ENCODE results near the gene ABCC4.
"Not testable (repeated sequence)": the region's sequence is repeated elsewhere in the genome, so short reads cannot be mapped to it uniquely, and the experiment has no call there.

ABCC4 gene

DNA sequence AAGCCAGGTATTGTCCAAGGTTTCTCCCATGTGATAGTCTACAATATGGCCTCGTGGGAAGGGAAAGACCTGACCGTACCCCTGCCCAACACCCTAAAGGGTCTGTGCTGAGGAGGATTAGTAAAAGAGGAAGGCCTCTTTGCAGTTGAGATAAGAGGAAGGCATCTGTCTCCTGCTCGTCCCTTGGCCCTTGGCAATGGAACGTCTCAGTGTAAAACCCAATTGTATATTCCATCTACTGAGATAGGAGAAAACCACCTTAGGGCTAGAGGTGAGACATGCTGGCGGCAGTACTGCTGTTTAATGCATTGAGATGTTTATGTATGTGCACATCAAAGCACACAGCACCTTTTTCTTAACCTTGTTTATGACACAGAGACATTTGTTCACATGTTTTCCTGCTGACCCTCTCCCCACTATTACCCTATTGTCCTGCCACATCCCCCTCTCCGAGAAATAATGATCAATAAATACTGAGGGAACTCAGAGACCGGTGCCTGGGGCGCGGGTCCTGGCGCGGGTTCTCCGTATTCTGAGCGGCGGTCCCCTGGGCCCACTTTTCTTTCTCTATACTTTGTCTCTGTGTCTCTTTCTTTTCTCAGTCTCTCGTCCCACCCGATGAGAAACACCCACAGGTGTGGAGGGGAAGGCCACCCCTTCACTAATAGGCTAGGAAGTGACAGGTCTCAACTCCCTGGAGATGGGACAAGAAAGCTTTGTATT lies 32.7 kb downstream of the ABCC4 start:
- H3K4me3 ChIP-seq (ENCODE audit: low read length); H3K4me1 ChIP-seq (ENCODE audit: control insufficient read depth, low read depth, low read length); H3K27ac ChIP-seq (ENCODE audit: low read length): not testable (repeated sequence)

DNA sequence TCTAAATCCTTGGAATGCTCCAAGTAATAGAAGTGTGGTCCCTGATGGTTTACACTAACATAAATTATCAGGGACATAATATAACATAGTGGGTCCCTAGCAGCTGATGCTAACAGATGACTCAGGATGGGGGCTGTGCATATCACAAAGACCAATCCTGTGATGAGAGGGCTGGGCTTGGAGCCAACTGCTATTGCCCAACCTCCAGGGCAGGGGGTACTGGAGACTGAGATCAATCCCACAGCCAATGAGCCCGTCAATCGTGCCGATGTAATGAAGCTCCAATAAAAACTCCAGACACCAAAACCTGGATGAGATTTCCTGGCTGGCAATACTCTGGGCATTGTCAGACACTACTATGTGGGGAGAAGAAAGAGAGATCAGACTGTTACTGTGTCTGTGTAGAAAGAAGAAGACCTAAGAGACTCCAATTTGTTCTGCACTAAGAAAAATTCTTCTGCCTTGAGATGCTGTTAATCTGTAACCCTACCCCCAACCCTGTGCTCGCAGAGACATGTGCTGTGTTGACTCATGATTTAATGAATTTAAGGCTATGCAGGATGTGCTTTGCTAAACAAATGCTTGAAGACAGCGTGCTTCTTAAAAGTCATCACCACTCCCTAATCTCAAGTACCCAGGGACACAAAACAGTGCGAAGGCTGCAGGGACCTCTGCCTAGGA lies 33.4 kb downstream of the ABCC4 start:
- Histone ChIP-seq H3K9me3 (ENCODE audit: control insufficient read depth, low read depth, low read length) (no peaks in the 10 kb centered on the region), H3K36me3 (ENCODE audit: control insufficient read depth, low read depth, low read length) (no peaks in the 10 kb centered on the region), H3K27me3 (ENCODE audit: control insufficient read depth, insufficient read depth, low read length) (no peaks in the 10 kb centered on the region), H3K4me3 (ENCODE audit: low read length) (no peak overlapping the region), H3K4me1 (ENCODE audit: control insufficient read depth, low read depth, low read length) (no peaks in the 10 kb centered on the region), H3K9ac (ENCODE audit: low read length) (no peak overlapping the region), H3K27ac (ENCODE audit: low read length) (no peak overlapping the region)

More for the DNA sequence above, 32.7 kb downstream of the ABCC4 start:
- not testable (repeated sequence) for H3K36me3 ChIP-seq (ENCODE audit: control insufficient read depth, low read depth, low read length); H3K9ac ChIP-seq (ENCODE audit: low read length); H3K9me3 ChIP-seq (ENCODE audit: control insufficient read depth, low read depth, low read length); H3K27me3 ChIP-seq (ENCODE audit: control insufficient read depth, insufficient read depth, low read length)

DNA sequence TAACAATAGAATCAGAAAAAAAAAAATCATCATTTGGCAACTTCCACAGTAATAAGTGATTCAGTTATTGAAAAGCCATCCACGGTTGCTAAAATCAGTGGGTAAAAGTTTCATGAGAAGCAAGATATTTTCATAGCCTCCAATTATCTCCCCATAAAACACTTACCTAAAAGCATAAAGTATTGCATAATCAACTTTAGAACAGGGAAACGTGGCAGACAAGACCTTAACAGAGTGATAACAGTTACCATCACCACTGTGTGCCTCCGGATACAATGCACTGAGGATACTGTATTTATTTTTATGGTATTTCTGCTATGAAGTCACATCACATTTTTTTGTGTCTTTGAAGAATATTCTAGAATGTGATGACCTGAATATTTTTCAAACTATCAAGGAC lies 37.0 kb downstream of the ABCC4 start:
- H3K4me1 ChIP-seq (ENCODE audit: control insufficient read depth, low read depth, low read length) = no peaks in the 10 kb centered on the region
- H3K4me3 ChIP-seq (ENCODE audit: low read length) = no peak overlapping the region
- H3K9me3 ChIP-seq (ENCODE audit: control insufficient read depth, low read depth, low read length) = no peaks in the 10 kb centered on the region
- H3K36me3 ChIP-seq (ENCODE audit: control insufficient read depth, low read depth, low read length) = no peaks in the 10 kb centered on the region
- H3K27ac ChIP-seq (ENCODE audit: low read length) = no peak overlapping the region
- no peak overlapping the region for H3K9ac ChIP-seq (ENCODE audit: low read length)
- no peaks in the 10 kb centered on the region for H3K27me3 ChIP-seq (ENCODE audit: control insufficient read depth, insufficient read depth, low read length)

DNA sequence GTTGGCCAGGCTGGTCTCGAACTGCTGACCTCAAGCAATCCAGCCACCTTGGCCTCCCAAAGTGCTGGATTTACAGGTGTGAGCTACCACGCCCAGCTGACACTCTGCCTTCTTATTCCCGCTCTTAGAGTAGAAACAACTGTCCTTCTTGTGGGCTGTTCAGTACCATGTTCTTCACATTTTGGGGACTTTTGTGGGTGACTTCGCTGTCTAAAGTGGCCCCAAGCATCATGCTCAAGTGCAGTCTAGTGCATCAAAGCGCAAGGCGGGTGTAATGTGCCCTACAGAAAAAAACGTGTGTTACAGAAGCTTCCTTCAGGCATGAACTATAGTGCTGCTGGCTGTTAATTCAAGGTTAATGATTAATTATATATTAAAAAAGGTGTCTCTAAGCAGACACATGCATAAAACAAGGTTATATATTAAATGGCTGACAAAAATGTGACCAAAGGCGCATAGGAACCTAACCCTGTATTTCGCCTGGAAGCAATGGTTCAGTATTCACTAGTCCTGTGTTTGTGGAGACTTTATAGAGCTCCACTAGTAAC lies 38.3 kb downstream of the ABCC4 start:
- Histone ChIP-seq H3K4me1 (ENCODE audit: control insufficient read depth, low read depth, low read length) (no peaks in the 10 kb centered on the region), H3K27ac (ENCODE audit: low read length) (no peak overlapping the region)

DNA sequence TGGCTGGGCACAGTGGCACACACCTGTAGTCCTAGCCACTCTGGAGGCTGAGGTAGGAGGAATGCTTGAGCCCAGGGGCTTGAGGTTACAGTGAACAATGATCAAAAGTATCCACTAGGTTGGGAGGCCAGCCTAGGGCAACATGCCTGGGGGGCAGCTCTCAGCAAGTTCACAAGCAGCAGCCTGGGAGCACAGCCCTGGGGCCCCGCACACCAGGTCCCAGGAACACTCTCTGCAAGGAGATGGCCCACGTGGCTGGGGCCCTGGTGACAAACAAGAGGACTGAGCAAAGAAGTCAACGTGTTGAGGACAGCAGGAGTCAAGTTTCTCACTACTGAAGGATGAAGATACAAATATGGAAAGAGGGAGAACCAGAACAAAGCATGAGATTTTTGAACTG lies 39.3 kb downstream of the ABCC4 start:
- Histone ChIP-seq H3K4me1 (ENCODE audit: control insufficient read depth, low read depth, low read length) (no peaks in the 10 kb centered on the region), H3K27ac (ENCODE audit: low read length) (no peak overlapping the region), H3K9me3 (ENCODE audit: control insufficient read depth, low read depth, low read length) (no peaks in the 10 kb centered on the region), H3K9ac (ENCODE audit: low read length) (no peak overlapping the region), H3K27me3 (ENCODE audit: control insufficient read depth, insufficient read depth, low read length) (no peaks in the 10 kb centered on the region), H3K4me3 (ENCODE audit: low read length) (no peak overlapping the region), H3K36me3 (ENCODE audit: control insufficient read depth, low read depth, low read length) (no peaks in the 10 kb centered on the region)

More for the DNA sequence above, 38.3 kb downstream of the ABCC4 start:
- Histone ChIP-seq H3K36me3 (ENCODE audit: control insufficient read depth, low read depth, low read length) (no peaks in the 10 kb centered on the region), H3K4me3 (ENCODE audit: low read length) (no peak overlapping the region), H3K9ac (ENCODE audit: low read length) (no peak overlapping the region), H3K27me3 (ENCODE audit: control insufficient read depth, insufficient read depth, low read length) (no peaks in the 10 kb centered on the region), H3K9me3 (ENCODE audit: control insufficient read depth, low read depth, low read length) (no peaks in the 10 kb centered on the region)

DNA sequence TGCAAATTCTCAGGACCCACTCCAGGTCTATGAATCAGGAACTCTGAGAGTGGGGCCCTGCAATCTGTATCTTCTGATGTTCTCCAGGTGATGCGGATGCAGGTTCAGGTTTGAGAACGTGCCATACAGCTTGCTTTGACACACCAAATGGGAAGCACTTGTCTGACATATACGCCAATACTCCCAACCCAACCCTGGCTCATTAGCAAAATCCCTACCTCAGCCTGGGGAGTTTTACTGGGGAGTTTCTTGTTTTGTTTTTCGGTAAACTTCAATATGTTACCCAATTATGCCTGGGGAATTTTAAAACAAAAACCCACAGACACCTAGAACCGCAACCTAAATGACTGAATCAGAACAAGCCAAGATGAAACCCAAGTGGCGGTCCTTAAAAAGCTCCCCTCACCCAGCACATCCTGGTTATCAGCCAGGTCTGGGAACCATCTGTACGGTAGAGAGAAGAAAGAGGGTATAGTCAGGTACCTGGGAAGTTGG lies 41.2 kb downstream of the ABCC4 start:
- H3K9me3 ChIP-seq (ENCODE audit: control insufficient read depth, low read depth, low read length) = no peaks in the 10 kb centered on the region
- no peaks in the 10 kb centered on the region for H3K4me1 ChIP-seq (ENCODE audit: control insufficient read depth, low read depth, low read length)
- H3K27me3 ChIP-seq (ENCODE audit: control insufficient read depth, insufficient read depth, low read length) = no peaks in the 10 kb centered on the region
- no peak overlapping the region for H3K9ac ChIP-seq (ENCODE audit: low read length)
- H3K36me3 ChIP-seq (ENCODE audit: control insufficient read depth, low read depth, low read length) = no peaks in the 10 kb centered on the region
- no peak overlapping the region for H3K27ac ChIP-seq (ENCODE audit: low read length)
- H3K4me3 ChIP-seq (ENCODE audit: low read length) = no peak overlapping the region

DNA sequence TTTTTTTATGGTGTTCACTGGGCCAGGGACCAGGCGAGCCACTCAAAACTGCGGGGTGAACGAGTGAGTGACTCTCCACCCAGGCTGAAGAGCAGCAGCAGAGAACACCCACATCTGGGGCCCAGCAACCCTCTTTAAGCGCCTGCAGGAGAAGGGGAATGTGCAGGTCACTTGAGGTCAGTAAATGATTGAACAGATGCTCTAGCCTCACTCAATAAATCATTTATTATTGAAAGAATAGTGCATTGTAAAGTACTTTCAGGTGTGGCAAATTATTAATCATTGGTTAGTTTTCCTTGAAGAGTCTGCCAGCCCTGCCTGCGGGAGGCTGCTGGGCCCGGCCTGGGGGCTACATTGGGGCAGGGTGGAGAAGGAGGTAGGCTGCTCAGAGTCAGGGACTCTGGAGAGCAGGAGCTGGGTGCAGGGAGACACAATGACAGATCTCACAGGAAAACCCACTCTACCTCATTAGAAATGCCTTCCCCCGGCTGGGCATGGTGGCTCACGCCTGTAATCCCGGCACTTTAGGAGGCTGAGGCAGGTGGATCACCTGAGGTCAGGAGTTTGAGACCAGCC lies 42.5 kb downstream of the ABCC4 start:
- Histone ChIP-seq H3K9ac (ENCODE audit: low read length) (no peak overlapping the region), H3K36me3 (ENCODE audit: control insufficient read depth, low read depth, low read length) (no peaks in the 10 kb centered on the region), H3K4me3 (ENCODE audit: low read length) (no peak overlapping the region), H3K27me3 (ENCODE audit: control insufficient read depth, insufficient read depth, low read length) (no peaks in the 10 kb centered on the region), H3K9me3 (ENCODE audit: control insufficient read depth, low read depth, low read length) (no peaks in the 10 kb centered on the region), H3K27ac (ENCODE audit: low read length) (no peak overlapping the region), H3K4me1 (ENCODE audit: control insufficient read depth, low read depth, low read length) (no peaks in the 10 kb centered on the region)

DNA sequence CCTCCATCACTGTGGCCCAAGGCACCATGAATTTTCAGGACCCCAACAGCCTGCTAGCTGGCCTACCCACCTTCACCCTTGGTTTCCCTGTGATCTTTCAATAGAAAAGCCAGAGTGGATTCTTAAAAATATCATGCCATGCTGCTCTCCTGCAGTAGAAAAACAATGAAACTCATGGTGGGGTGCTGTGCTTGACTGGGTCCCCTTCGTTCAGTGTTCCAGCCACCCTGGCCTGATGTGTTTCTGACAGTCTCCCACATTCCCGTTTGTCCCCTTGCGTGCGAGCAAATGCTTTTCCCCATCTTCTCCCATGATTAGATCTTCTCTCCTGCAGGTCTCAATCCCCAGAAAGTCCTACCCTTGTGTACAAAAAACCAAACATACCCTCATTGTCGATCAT lies 43.2 kb downstream of the ABCC4 start:
- no peaks in the 10 kb centered on the region for H3K9me3 ChIP-seq (ENCODE audit: control insufficient read depth, low read depth, low read length)

DNA sequence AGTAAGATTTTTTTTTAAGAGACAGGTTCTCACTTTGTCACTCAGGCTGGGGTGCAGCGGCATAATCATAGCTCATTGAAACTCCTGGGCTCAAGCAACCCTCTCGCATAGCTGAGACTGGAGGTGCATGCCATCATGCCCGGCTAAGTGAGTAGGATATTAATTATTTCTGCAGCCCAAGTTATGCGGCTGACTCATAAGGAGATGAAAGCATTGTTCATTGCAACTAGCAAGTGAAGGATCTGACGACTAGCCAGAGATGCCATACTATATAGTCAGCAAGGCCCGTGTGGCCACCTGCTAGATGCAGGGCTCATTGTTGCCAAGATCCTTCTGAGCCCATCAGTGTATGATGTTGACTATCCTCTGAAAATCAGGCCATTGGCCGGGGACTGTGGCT lies 45.2 kb downstream of the ABCC4 start:
- no peaks in the 10 kb centered on the region for H3K36me3 ChIP-seq (ENCODE audit: control insufficient read depth, low read depth, low read length)
- no peaks in the 10 kb centered on the region for H3K27me3 ChIP-seq (ENCODE audit: control insufficient read depth, insufficient read depth, low read length)
- no peak overlapping the region for H3K27ac ChIP-seq (ENCODE audit: low read length)
- no peak overlapping the region for H3K9ac ChIP-seq (ENCODE audit: low read length)
- H3K4me3 ChIP-seq (ENCODE audit: low read length) = no peak overlapping the region
- no peaks in the 10 kb centered on the region for H3K9me3 ChIP-seq (ENCODE audit: control insufficient read depth, low read depth, low read length)
- no peaks in the 10 kb centered on the region for H3K4me1 ChIP-seq (ENCODE audit: control insufficient read depth, low read depth, low read length)

More for the DNA sequence above, 43.2 kb downstream of the ABCC4 start:
- Histone ChIP-seq H3K9ac (ENCODE audit: low read length) (no peak overlapping the region), H3K4me3 (ENCODE audit: low read length) (no peak overlapping the region), H3K27ac (ENCODE audit: low read length) (no peak overlapping the region), H3K36me3 (ENCODE audit: control insufficient read depth, low read depth, low read length) (no peaks in the 10 kb centered on the region), H3K4me1 (ENCODE audit: control insufficient read depth, low read depth, low read length) (no peaks in the 10 kb centered on the region), H3K27me3 (ENCODE audit: control insufficient read depth, insufficient read depth, low read length) (no peaks in the 10 kb centered on the region)

DNA sequence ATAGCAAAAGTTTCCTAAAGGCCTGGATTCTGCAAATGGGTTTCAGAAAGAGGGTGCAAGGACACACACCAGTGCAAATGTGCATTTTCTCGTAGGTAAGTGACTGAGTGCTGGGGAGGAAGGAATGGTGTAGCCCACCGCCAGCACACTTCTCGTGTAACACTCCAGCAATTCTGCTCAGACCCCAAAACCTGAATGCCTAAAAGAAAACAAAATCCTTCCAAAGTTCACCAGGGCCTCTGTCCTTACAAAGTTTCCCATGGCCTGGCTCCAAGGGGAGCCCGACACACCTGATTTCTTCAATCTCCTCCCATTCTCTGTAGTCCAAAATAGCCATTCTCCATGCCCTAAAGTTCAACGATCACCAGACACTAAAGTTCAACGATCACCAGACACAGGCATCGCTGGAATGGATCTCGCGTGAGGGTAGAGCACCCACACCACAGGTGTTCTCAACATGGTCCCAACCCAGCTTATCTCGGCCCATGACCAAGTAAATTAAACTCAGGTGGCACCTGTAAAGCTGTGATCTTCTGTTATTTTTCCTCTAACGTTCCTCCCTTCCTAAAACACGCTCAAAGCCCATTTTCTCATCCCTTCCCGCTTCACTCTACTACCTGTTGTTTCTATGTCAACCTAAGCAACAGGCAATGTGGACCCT lies 46.0 kb downstream of the ABCC4 start:
- no peak overlapping the region for H3K4me3 ChIP-seq (ENCODE audit: low read length)
- H3K27me3 ChIP-seq (ENCODE audit: control insufficient read depth, insufficient read depth, low read length) = no peaks in the 10 kb centered on the region
- no peak overlapping the region for H3K27ac ChIP-seq (ENCODE audit: low read length)
- no peak overlapping the region for H3K9ac ChIP-seq (ENCODE audit: low read length)
- no peaks in the 10 kb centered on the region for H3K36me3 ChIP-seq (ENCODE audit: control insufficient read depth, low read depth, low read length)
- no peaks in the 10 kb centered on the region for H3K4me1 ChIP-seq (ENCODE audit: control insufficient read depth, low read depth, low read length)
- no peaks in the 10 kb centered on the region for H3K9me3 ChIP-seq (ENCODE audit: control insufficient read depth, low read depth, low read length)

DNA sequence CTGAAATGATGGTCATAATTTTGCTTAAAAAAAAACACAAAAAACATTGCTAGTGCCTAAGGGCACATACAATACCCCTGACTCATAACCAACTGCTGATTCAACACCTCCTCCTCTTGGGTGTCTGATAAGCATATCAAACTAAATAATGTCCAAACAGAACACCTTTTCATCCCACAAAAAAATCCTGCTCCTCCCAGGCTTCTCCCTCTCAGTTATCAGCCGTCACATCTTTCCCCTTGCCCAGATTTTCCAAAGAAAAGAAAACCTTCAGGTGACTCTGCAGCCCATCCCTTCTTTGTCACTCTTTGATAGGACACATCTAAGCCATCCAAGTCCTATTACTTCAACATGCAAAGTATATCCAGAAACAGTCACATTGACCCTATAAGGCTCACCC lies 46.9 kb downstream of the ABCC4 start:
- Histone ChIP-seq H3K36me3 (ENCODE audit: control insufficient read depth, low read depth, low read length) (no peaks in the 10 kb centered on the region), H3K9ac (ENCODE audit: low read length) (no peak overlapping the region), H3K4me3 (ENCODE audit: low read length) (no peak overlapping the region), H3K4me1 (ENCODE audit: control insufficient read depth, low read depth, low read length) (no peaks in the 10 kb centered on the region), H3K27ac (ENCODE audit: low read length) (no peak overlapping the region), H3K9me3 (ENCODE audit: control insufficient read depth, low read depth, low read length) (no peaks in the 10 kb centered on the region), H3K27me3 (ENCODE audit: control insufficient read depth, insufficient read depth, low read length) (no peaks in the 10 kb centered on the region)

All from iPS-18a (cell line).